GM12878 (cell line): ENCODE results near the gene FOXK1. TPM values are rescaled to one million over a fixed set of nuclear protein-coding genes. Genes with fewer than 3 reads are reported as not detected.

Source experiments
- ATAC-seq: fragments of 200-7000 bp; cut with Tn5 transposase; 3 replicates; pipeline ENCODE4 v1.9.1; 2020; ENCODE audit warnings: mild to moderate bottlenecking, moderate library complexity
- BruUV-seq: library from RNA; stranded (reverse); fragments of 400-500 nt; replicated peaks from 2 replicates; lab custom pipeline; 2021; lab: Mats Ljungman, UMichigan
- CTCF ChIA-PET: fragments of 300-600 bp; sonication (Branson Sonifier 250); formaldehyde crosslinking; extraction: SDS; loops from one replicate; lab custom pipeline; 2021; ENCODE audit warnings: inconsistent platforms; lab: Yijun Ruan, JAX
- POLR2A ChIA-PET: fragments of 350-600 bp; formaldehyde crosslinking; extraction: SDS; loops from one replicate; lab custom pipeline; 2021; ENCODE audit warnings: inconsistent platforms; lab: Charles Lee
- RAD21 ChIA-PET: fragments of 300-600 bp; sonication (Branson Sonifier 250); formaldehyde crosslinking; loops from one replicate; lab custom pipeline; 2023; ENCODE audit warnings: antibody characterized with exemption; ENCODE audit not compliant: unreplicated experiment; lab: Charles Lee
- SMC1A ChIA-PET: fragments of 300-600 bp; sonication (Branson Sonifier 250); formaldehyde crosslinking; loops from one replicate; lab custom pipeline; 2023; ENCODE audit not compliant: unreplicated experiment, uncharacterized antibody; lab: Charles Lee
- DNase-seq: peaks from one replicate; pipeline ENCODE4 v3.0.0-alpha.2; 2011; ENCODE audit warnings: low read depth, low spot score
- FAIRE-seq: peaks from 3 replicates; lab custom pipeline; 2011; peaks lifted over from hg19 to GRCh38; lab: Jason Lieb, UNC
- H2AFZ ChIP-seq: 2 replicates; pipeline ENCODE4 v1.6.0; 2011; ENCODE audit warnings: low read depth, low read length, control low read depth; ENCODE audit not compliant: control insufficient read depth
- H3K27ac ChIP-seq: 2 replicates; pipeline ENCODE4 v1.5.1; 2011; ENCODE audit warnings: control low read depth; ENCODE audit not compliant: control insufficient read depth, insufficient read depth
- H3K27me3 ChIP-seq, 2 experiments: replicated peaks in 1 of 2; 2 replicates each; pipeline versions ENCODE4 v1.6.0 to v1.6.1; 2011; ENCODE audit warnings: low read length in 1 of 2; ENCODE audit not compliant: control insufficient read depth in 2 of 2, insufficient read depth in 2 of 2
- H3K36me3 ChIP-seq, 2 experiments: 2 replicates each; pipeline ENCODE4 v1.5.1; 2011; ENCODE audit warnings: low read length in 1 of 2; ENCODE audit not compliant: control insufficient read depth in 2 of 2, insufficient read depth in 2 of 2
- H3K4me1 ChIP-seq: 2 replicates; pipeline ENCODE4 v1.6.1; 2011; ENCODE audit warnings: mild to moderate bottlenecking, low read length, moderate library complexity, mixed read lengths; ENCODE audit not compliant: control insufficient read depth, insufficient read depth
- H3K4me2 ChIP-seq: 2 replicates; pipeline ENCODE4 v1.6.0; 2011; ENCODE audit warnings: control low read depth; ENCODE audit not compliant: control insufficient read depth, insufficient read depth
- H3K4me3 ChIP-seq: fragments of 200-600 bp; sonication (generic); 2 replicates; pipeline ENCODE4 v1.5.1; 2016
- H3K79me2 ChIP-seq: 2 replicates; pipeline ENCODE4 v1.6.0; 2011; ENCODE audit warnings: low read length; ENCODE audit not compliant: control insufficient read depth, insufficient read depth
- H3K9ac ChIP-seq: 2 replicates; pipeline ENCODE4 v1.8.0; 2011; ENCODE audit warnings: low read length, control low read depth, mixed read lengths; ENCODE audit not compliant: control insufficient read depth, insufficient read depth
- H3K9me3 ChIP-seq: replicated peaks from 3 replicates; pipeline ENCODE4 v1.5.1; 2011; ENCODE audit warnings: mild to moderate bottlenecking, low read length; ENCODE audit not compliant: control insufficient read depth, insufficient read depth
- H4K20me1 ChIP-seq: 2 replicates; pipeline ENCODE4 v1.6.0; 2011; ENCODE audit not compliant: control insufficient read depth, insufficient read depth
- BACH1 ChIP-seq: fragments of 450-650 bp; IDR thresholded peaks from 2 replicates; pipeline ENCODE4 v1.6.1; 2017; ENCODE audit warnings: mild to moderate bottlenecking, borderline replicate concordance
- CHD2 ChIP-seq: IDR thresholded peaks from 2 replicates; pipeline ENCODE4 v1.6.1; 2011; ENCODE audit warnings: low read depth, low read length, improper control_type of control experiment, borderline replicate concordance
- FOXM1 ChIP-seq: IDR thresholded peaks from 2 replicates; pipeline ENCODE4 v1.6.1; 2012; ENCODE audit warnings: low read depth, mild to moderate bottlenecking, inconsistent platforms, low read length, moderate library complexity
- NR2F1 ChIP-seq: fragments of 450-650 bp; conservative IDR thresholded peaks from 2 replicates; pipeline ENCODE4 v1.6.1; 2017; ENCODE audit warnings: mild to moderate bottlenecking
- REST ChIP-seq: IDR thresholded peaks from 2 replicates; pipeline ENCODE4 v1.6.1; 2012; ENCODE audit warnings: mild to moderate bottlenecking, low read depth, low read length
- RUNX3 ChIP-seq: IDR thresholded peaks from 2 replicates; pipeline ENCODE4 v1.6.1; 2012; ENCODE audit warnings: low read length, inconsistent platforms
- TCF12 ChIP-seq: IDR thresholded peaks from 2 replicates; pipeline ENCODE4 v1.6.1; 2011; ENCODE audit warnings: low read depth, mild to moderate bottlenecking, low read length
- USF2 ChIP-seq: IDR thresholded peaks from 2 replicates; pipeline ENCODE4 v1.6.1; 2011; ENCODE audit warnings: low read depth, low read length, improper control_type of control experiment, borderline replicate concordance
- ZNF687 ChIP-seq: fragments of 450-650 bp; IDR thresholded peaks from 2 replicates; pipeline ENCODE4 v1.6.1; 2017; ENCODE audit warnings: mild to moderate bottlenecking, moderate library complexity
- WGBS: methylation state at CpG from one replicate; pipeline ENCODE4 v1.1.6; 2016; ENCODE audit warnings: low lambda C conversion rate; ENCODE audit not compliant: insufficient replicate concordance, insufficient coverage; ENCODE audit errors: missing lambda C conversion rate; 5-methylcytosine and 5-hydroxymethylcytosine counted together
- in situ Hi-C: fragments of 300-500 bp; cut with MboI; formaldehyde crosslinking; loops from 9 replicates; pipeline ENCODE4 v1.14.3; 2018; ENCODE audit warnings: mixed read lengths
- intact Hi-C: fragments of 100-400 bp; cut with micrococcal nuclease; formaldehyde crosslinking; loops from one replicate; pipeline ENCODE4 v1.14.2; 2022; ENCODE audit not compliant: unreplicated experiment
- polyA plus RNA-seq, 11 experiments: library from polyadenylated mRNA; depleted of rRNA in 4 of 11; unstranded in 6 of 11; stranded (reverse) in 5 of 11; fragments of >200 nt; fragmentation: Nextera tagmentation in 4 of 11; fragmentation: Illumina TruSeq in 1 of 11; extraction: Ambion mirVana in 4 of 11; extraction: Trizol in 1 of 11; gene quantifications; 1 replicate in 1 of 11; 2 replicates in 10 of 11; pipeline versions ENCODE4 v1.2.1 to v1.2.3, GENCODE V29; 2011 to 2016; ENCODE audit warnings: inconsistent platforms in 2 of 11, missing spikeins in 2 of 11, low read depth in 1 of 11
- total RNA-seq, 4 experiments: library from RNA; depleted of rRNA in 3 of 4; stranded (reverse); fragments of >200 nt in 3 of 4; fragmentation: Illumina TruSeq in 1 of 4; extraction: Trizol in 1 of 4; gene quantifications; 2 replicates each; pipeline versions ENCODE4 v1.2.1 to v1.2.3, GENCODE V29; 2013 to 2021

The FOXK1 gene
- total and polyA plus RNA-seq, 10 of the 15 experiments (the other 5 are each of a cell fraction or from before 2014, with no cell fraction given), result 0.24 to 31.8 (median 4.5) TPM

- Histone ChIP-seq H3K27me3 (no peaks in the 10 kb centered on the region), H3K4me3 (no peak overlapping the region), H3K9ac (no peak overlapping the region), H3K79me2 (no peaks in the 10 kb centered on the region), H3K9me3 (no peaks in the 10 kb centered on the region), H4K20me1 (no peaks in the 10 kb centered on the region), H3K4me1 (no peaks in the 10 kb centered on the region), H3K27ac (no peak overlapping the region), H2AFZ (no peak overlapping the region), H3K4me2 (no peak overlapping the region), H3K36me3 (no peaks in the 10 kb centered on the region)
- ATAC-seq (peak; percentile 7; the same call in 2 of the 3 replicates), DNase-seq (no peak), FAIRE-seq (no peak)
- 53% methylated on average over 15 of the region's 15 CpGs for WGBS
- in situ Hi-C loops, result loop anchor here (5.0 kb wide), 1 partner anchor 284 kb away; no protein-coding TSS in a partner anchor
- RAD21 ChIA-PET, result interaction anchor here (1.3 to 1.9 kb wide), 5 partner anchors 20 to 288 kb away, joined by 3 to 10 read pairs (median 4); no protein-coding TSS in a partner anchor
- BruUV-seq, result no TSS peak
- TF ChIP-seq REST (no peak), CHD2 (no peak), TCF12 (no peak), USF2 (no peak), ZNF687 (no peak), BACH1 (no peak), NR2F1 (no peak), FOXM1 (no peak), RUNX3 (no peak)
- intact Hi-C loops, result loop anchor here (1.0 to 10.0 kb wide), 2 partner anchors 176 to 287 kb away; no protein-coding TSS in a partner anchor
- CTCF ChIA-PET, result interaction anchor here (1.3 to 5.2 kb wide), 4 partner anchors 13 to 376 kb away, joined by 3 to 30 read pairs (median 6); no protein-coding TSS in a partner anchor
- POLR2A ChIA-PET, result no interaction called here
- SMC1A ChIA-PET, result no interaction called here
Observed at GRCh38 chr7:4798706-4799235, 116.7 kb downstream of the FOXK1 start.
